KBM-7 (cell line): ENCODE data around the gene ZNF346.

Source experiments
- DNase-seq: peaks from one replicate; pipeline ENCODE4 v3.0.0-alpha.2; 2015
- in situ Hi-C: fragments of 300-500 bp; cut with MboI; formaldehyde crosslinking; loops from 2 replicates; pipeline ENCODE4 v1.14.3; 2020; ENCODE audit warnings: low sequenced_read_pairs, low pct_unique_long_range_greater_than_20kb, mixed read lengths

ZNF346 gene

DNA sequence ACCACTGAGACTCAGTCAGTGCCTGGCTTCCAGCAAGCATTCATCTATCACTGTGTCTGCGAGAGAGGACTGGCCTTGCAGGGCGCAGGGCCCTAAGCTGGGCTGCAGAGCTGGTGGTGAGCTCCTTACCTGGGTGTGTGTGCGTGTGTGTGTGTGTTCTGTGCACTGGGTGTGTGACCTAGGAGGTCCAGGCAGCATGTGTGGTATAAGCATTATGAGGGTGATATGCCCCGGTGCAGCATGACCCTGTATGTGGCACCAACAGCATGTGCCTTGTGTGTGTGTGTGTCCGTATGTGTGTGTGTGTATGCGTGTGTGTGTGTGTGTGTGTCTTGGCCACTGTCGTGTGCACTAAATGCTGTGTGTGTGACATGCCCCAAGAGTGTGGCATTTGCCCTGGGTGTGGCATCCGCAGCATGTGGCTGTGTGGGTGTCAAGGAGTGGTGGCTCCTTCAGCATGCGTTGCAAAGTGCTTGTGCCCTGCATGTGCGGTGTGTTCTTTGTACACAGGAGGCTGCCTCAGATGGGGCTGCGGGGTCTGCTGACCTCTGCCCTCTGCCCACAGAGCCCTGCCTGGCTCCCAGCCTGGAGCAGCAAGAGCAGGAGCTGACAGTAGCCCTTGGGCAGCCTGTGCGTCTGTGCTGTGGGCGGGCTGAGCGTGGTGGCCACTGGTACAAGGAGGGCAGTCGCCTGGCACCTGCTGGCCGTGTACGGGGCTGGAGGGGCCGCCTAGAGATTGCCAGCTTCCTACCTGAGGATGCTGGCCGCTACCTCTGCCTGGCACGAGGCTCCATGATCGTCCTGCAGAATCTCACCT, 67.5 kb downstream of the ZNF346 start:
- in situ Hi-C loops = loop anchor here (25.0 kb wide), 1 partner anchor 428 kb away; no protein-coding TSS in a partner anchor
- no peak for DNase-seq

DNA sequence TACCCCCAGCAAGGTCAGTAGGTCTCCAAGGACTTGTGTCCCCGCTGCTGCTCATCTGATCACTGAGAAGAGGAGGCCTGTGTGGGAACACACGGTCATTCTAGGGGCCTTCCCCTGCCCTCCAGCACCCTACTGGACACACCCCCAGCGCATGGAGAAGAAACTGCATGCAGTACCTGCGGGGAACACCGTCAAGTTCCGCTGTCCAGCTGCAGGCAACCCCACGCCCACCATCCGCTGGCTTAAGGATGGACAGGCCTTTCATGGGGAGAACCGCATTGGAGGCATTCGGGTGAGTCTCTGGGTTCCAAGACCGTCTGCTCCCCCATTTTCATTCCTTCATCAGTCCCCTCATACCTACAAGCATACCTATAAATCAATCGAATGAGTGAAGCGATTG, 68.3 kb downstream of the ZNF346 start:
- in situ Hi-C loops = loop anchor here (25.0 kb wide), 1 partner anchor 429 kb away; no protein-coding TSS in a partner anchor
- no peak for DNase-seq

DNA sequence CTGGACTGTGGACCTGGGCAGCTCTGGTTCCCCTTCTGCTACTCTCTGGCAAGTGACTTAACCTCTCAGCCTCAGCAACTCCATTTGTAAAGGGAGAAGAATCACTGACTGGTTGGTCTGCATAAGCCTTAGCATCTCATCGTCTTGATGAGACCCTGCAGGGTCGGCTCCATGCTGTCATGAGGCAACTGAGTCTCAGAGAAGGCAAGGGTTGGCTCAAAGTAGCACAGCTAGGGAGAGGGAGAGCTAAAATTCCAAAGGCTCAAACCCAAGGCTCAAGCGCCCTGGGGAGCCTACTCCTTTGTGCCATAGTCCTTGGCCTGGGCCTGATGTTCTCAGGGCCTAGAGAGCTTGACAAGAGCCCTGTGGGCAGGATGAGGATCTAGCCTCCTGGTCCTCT, 68.7 kb downstream of the ZNF346 start:
- DNase-seq = no peak
- in situ Hi-C loops = loop anchor here (25.0 kb wide), 1 partner anchor 429 kb away; no protein-coding TSS in a partner anchor

DNA sequence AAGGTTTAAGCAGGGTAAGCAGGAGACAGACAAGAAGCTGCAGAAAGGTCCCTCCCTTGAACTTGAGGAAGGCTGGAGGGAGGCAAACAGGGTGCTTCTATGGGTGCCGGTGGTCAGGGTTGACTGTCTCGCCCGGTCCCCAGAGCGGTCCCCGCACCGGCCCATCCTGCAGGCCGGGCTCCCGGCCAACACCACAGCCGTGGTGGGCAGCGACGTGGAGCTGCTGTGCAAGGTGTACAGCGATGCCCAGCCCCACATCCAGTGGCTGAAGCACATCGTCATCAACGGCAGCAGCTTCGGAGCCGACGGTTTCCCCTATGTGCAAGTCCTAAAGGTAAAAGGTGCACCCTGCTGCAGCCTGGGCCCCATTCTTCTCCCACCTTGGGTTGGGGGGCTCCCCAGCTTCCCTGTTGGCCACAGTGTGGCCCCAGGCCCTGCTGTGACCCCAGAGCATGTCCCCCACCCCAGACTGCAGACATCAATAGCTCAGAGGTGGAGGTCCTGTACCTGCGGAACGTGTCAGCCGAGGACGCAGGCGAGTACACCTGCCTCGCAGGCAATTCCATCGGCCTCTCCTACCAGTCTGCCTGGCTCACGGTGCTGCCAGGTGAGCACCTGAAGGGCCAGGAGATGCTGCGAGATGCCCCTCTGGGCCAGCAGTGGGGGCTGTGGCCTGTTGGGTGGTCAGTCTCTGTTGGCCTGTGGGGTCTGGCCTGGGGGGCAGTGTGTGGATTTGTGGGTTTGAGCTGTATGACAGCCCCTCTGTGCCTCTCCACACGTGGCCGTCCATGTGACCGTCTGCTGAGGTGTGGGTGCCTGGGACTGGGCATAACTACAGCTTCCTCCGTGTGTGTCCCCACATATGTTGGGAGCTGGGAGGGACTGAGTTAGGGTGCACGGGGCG, 69.9 kb downstream of the ZNF346 start:
- in situ Hi-C loops = loop anchor here (25.0 kb wide), 1 partner anchor 430 kb away; no protein-coding TSS in a partner anchor
- no peak for DNase-seq

DNA sequence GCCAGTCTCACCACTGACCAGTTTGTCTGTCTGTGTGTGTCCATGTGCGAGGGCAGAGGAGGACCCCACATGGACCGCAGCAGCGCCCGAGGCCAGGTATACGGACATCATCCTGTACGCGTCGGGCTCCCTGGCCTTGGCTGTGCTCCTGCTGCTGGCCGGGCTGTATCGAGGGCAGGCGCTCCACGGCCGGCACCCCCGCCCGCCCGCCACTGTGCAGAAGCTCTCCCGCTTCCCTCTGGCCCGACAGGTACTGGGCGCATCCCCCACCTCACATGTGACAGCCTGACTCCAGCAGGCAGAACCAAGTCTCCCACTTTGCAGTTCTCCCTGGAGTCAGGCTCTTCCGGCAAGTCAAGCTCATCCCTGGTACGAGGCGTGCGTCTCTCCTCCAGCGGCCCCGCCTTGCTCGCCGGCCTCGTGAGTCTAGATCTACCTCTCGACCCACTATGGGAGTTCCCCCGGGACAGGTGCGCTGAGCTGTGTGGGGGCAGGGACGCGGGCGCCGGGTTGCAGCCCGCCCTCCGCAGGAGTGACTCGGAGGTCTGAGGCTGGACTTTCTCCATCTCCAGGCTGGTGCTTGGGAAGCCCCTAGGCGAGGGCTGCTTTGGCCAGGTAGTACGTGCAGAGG, 70.7 kb downstream of the ZNF346 start:
- DNase-seq = no peak
- in situ Hi-C loops = loop anchor here (25.0 kb wide), 1 partner anchor 431 kb away; no protein-coding TSS in a partner anchor

DNA sequence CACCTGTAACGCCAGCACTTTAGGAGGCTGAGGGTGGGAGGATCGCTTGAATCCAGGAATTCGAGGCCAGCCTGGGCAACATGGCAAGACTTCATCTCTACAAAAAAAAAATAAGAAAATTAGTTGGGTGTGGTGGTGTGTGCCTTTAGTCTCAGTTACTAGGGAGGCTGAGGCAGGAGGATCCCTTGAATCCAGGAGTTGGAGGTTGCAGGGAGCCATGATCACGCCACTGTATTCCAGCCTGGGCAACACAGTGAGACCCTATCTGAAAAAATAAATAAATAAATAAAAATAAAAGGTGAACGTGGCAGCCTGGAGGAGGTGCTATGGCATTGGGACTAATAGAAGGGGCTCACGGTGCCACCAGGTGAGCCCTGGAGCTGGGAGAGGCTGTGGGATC, 71.3 kb downstream of the ZNF346 start:
- in situ Hi-C loops = loop anchor here (25.0 kb wide), 1 partner anchor 432 kb away; no protein-coding TSS in a partner anchor
- DNase-seq = no peak

DNA sequence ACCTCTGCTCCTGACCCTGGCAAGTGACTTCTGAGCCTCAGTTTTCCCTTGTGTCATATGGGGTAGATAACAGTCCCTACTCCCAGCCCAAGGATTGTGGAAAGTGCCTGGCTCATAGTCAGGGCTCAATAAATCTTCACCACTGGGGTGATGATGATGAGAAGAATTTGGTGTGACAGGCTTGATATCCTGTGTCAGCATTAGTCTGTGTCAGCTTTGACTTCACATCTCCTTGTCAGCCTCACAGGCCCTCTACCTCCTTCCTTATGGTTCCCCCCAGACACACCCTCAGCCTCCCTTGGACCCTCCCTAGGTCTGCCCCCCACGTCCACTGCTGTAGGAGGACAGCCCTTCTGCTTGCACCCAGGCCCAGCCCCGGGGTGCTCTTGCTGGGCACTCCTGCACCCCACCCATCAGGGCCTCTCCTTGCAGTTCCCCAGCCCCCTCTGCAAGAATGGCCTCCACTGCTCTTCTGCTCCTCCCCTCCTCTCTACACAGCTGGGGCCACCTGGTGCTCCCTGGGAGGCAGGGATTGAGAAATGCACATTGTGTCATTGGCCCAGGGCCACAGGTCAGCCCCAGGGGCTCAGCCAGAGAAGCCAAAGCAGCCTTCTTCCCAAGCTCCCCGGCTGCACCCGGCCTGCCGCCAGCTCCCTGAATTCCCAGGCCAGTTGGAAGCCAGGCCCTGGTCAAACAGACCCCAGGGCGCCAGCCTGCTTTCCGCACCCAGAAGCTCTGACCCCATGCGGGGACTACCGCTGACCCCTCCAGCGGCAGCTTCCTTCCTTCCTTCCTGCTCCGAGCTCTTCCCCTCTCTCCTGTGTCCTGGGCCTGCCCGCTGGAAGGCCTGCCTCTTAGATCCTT, 72.0 kb downstream of the ZNF346 start:
- DNase-seq = no peak
- in situ Hi-C loops = loop anchor here (25.0 kb wide), 1 partner anchor 432 kb away; no protein-coding TSS in a partner anchor

DNA sequence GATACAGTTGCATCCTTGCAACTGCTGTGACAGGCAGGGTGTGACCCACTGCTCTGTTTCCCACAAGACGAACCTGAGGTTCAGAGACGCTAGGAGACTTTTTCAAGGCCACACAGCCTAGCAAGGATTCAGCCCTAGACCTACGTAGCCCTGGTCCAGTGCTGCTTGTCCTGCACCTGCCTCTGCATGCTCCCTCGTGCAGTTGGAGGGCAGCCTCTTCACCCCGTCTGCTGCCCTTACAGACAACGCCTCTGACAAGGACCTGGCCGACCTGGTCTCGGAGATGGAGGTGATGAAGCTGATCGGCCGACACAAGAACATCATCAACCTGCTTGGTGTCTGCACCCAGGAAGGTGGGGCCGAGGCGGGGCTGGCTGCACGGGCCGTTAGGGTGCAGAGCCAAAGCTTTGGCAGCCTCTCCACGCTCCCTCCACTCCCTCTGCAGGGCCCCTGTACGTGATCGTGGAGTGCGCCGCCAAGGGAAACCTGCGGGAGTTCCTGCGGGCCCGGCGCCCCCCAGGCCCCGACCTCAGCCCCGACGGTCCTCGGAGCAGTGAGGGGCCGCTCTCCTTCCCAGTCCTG, 72.7 kb downstream of the ZNF346 start:
- DNase-seq = no peak
- in situ Hi-C loops = loop anchor here (25.0 kb wide), 1 partner anchor 433 kb away; no protein-coding TSS in a partner anchor

DNA sequence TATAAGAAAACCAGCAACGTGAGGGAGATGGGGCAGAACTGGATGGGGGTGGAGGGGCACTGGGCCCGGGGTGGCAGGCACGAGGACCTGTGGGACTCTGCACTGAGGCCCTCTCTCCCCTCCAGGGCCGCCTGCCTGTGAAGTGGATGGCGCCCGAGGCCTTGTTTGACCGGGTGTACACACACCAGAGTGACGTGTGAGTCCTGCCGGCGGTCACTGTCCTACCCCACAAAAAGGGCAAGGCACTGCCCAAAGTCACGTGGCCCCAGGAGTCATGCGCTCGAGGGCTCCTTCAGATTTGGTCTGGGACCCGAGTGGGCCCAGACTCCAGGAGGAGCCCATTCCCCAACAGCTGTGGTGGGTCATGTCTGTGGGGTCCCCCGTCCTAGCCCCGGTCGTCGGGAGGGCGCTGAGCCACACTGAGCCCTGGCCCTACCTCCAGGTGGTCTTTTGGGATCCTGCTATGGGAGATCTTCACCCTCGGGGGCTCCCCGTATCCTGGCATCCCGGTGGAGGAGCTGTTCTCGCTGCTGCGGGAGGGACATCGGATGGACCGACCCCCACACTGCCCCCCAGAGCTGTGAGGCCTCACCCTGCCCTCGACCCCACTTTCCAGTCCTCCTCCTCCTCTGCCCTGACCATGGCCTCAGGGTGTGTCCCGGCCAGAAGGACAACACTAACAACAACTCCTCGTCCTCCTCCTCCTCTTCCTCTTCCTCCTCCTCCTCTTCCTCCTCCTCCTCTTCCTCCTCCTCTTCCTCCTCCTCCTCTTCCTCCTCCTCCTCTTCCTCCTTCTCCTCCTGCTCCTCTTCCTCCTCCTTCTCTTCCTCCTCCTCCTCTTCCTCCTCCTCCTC, 73.9 kb downstream of the ZNF346 start:
- DNase-seq = no peak
- in situ Hi-C loops = loop anchor here (25.0 kb wide), 1 partner anchor 434 kb away; no protein-coding TSS in a partner anchor

DNA sequence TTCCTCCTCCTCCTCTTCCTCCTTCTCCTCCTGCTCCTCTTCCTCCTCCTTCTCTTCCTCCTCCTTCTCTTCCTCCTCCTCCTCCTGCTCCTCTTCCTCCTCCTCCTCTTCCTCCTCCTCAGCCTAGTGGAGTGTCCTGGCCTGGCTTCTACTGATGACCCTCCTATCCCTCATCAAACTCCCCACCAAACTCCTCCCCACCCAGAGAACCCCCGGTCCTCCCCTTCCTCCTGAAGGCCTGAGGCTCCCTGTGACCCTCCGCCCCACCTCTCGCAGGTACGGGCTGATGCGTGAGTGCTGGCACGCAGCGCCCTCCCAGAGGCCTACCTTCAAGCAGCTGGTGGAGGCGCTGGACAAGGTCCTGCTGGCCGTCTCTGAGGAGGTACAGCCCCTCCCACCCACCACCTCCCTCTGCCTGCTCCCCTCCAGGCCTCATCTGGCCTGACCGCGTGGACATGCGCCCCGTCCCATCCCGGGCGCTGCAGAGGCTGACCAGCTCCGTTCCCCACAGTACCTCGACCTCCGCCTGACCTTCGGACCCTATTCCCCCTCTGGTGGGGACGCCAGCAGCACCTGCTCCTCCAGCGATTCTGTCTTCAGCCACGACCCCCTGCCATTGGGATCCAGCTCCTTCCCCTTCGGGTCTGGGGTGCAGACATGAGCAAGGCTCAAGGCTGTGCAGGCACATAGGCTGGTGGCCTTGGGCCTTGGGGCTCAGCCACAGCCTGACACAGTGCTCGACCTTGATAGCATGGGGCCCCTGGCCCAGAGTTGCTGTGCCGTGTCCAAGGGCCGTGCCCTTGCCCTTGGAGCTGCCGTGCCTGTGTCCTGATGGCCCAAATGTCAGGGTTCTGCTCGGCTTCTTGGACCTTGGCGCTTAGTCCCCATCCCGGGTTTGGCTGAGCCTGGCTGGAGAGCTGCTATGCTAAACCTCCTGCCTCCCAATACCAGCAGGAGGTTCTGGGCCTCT, 74.8 kb downstream of the ZNF346 start:
- in situ Hi-C loops = loop anchor here (25.0 kb wide), 1 partner anchor 435 kb away; no protein-coding TSS in a partner anchor
- DNase-seq = no peak

DNA sequence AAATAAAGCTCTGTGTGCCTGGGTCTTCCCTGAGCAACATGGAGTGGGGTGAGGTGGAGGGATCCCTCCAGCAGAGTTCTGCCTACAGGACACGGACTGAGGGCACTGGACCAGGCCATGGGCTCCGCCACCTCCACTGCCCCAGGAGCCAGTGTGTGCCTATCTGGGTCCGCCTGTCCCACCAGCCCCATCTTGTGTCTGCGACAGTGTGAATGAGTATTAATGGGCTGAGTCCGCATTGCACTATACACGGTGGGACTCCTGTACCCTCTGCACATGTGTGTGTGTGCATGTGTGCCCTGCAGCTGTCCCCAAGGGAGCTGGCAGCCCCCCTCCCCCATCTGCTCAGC, 75.6 kb downstream of the ZNF346 start:
- in situ Hi-C loops = loop anchor here (25.0 kb wide), 1 partner anchor 436 kb away; no protein-coding TSS in a partner anchor
- DNase-seq = no peak

DNA sequence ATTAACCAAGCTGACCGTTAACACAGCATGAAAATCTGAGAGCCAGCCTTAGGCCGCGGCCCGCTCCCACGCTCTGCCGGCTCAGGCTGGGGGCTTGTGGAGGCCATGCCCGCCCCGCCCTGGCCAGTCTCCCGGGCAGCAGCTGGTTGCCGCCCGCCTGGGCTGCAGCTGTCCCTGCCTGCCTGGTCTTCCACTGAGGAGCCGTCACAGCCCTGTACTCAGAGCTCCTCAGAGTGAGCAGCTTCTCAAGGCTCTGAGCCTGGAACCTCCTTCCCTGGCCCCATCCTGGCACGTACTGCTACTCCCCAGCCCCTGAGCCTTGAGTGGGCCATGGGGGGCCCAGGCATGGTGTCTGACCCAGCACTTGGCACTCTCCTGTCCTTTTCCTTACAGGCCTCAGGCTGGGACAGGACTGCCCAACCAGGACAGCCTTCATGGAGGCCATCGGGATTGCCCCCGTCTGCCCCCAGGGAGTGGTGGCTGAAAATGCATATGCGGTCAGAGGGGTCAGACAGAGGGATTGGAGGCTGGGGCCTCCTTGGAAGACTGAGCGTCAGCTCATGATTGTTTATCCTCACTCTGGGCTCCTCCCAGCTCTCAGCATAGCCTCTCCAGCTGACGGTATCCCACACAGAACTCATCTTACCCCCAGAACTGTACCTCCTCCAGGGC, 76.1 kb downstream of the ZNF346 start:
- no peak for DNase-seq
- in situ Hi-C loops = loop anchor here (25.0 kb wide), 1 partner anchor 436 kb away; no protein-coding TSS in a partner anchor

DNA sequence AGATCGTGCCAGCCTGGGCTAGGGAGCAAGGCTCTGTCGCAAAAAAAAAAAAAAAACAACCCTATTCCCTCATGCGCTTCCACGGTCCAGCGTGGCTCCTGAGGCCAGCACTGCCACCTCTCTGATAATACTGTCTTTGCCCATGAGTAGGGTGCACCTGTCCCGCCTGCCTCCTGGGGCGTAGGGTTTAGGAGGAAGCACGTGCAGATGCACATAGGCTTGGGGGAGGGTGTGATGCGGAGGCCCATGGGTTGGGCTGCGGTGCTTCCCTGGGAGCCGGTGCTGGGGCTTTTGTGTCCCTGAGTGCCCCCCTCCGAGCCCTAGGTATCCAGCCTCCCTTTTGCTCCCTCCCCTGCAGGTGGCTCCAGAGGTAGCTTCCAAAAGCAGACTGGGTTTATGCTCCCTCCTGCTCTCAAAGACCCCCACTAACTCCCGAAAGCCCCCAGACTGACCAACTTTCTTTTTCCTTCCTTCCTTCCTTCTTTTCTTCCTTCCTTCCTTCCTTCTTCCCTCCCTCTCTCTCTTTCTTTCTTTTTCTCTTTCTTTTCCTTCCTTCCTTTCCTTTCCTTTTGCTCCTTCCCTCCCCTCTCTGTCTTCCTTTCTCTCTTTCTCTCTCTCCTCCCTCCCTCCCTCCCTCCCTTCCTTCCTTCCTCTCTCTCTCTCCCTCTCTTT, 77.1 kb downstream of the ZNF346 start:
- DNase-seq = no peak
- in situ Hi-C loops = loop anchor here (25.0 kb wide), 1 partner anchor 437 kb away; no protein-coding TSS in a partner anchor

DNA sequence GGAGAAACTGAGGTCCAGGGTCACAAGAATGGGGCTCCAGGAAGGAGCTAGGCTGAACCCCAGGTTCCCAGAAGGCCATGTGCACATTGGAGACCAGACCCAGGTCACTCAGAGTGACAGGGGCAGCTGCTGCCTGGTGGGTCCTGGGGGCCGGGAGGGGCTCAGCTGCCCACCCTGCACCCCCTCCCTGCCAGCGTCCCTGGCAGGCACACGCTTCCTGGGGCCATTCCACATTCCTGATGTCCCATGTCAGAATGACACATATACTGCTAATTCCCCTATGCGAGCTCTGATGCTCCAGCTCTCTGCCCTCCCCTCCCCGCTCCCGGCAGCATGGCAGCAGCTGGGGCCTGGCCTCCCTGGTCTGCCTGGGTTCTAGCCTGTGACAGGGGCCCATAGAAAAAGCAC, 78.2 kb downstream of the ZNF346 start:
- in situ Hi-C loops = no loop called here
- no peak for DNase-seq
